WTC11 (cell line): Measurements from ENCODE around the gene PLCD1.

Source experiments
- ATF3 ChIP-seq: sonication (generic); formaldehyde crosslinking; conservative IDR thresholded peaks from 2 replicates; pipeline ENCODE4 v1.8.1; 2022; ENCODE audit warnings: mild to moderate bottlenecking, missing genetic modification reagents
- CREM ChIP-seq: sonication (generic); formaldehyde crosslinking; IDR thresholded peaks from 2 replicates; pipeline ENCODE4 v1.8.1; 2022; ENCODE audit warnings: mild to moderate bottlenecking, missing genetic modification reagents, moderate library complexity
- CTCF ChIP-seq: fragments of 200-600 bp; IDR thresholded peaks from 2 replicates; pipeline ENCODE4 v1.8.0; 2022; ENCODE audit warnings: antibody characterized with exemption
- ETV6 ChIP-seq: sonication (generic); formaldehyde crosslinking; IDR thresholded peaks from 2 replicates; pipeline ENCODE4 v1.8.1; 2022; ENCODE audit warnings: mild to moderate bottlenecking, missing genetic modification reagents
- HMGXB4 ChIP-seq: sonication (generic); formaldehyde crosslinking; IDR thresholded peaks from 2 replicates; pipeline ENCODE4 v1.8.1; 2023; ENCODE audit warnings: mild to moderate bottlenecking, moderate library complexity, missing genetic modification reagents
- NFYB ChIP-seq: sonication (generic); formaldehyde crosslinking; conservative IDR thresholded peaks from 2 replicates; pipeline ENCODE4 v1.8.0; 2022; ENCODE audit warnings: low read depth, missing genetic modification reagents
- TCF7 ChIP-seq: sonication (generic); formaldehyde crosslinking; IDR thresholded peaks from 2 replicates; pipeline ENCODE4 v1.8.0; 2022; ENCODE audit warnings: mild to moderate bottlenecking, low read depth, missing genetic modification reagents, moderate library complexity
- TEAD4 ChIP-seq: sonication (generic); formaldehyde crosslinking; IDR thresholded peaks from 2 replicates; pipeline ENCODE4 v1.8.0; 2022; ENCODE audit warnings: mild to moderate bottlenecking, missing genetic modification reagents
- USF1 ChIP-seq: sonication (generic); formaldehyde crosslinking; IDR thresholded peaks from 2 replicates; pipeline ENCODE4 v1.8.0; 2022; ENCODE audit warnings: mild to moderate bottlenecking, missing genetic modification reagents
- ZNF121 ChIP-seq: sonication (generic); formaldehyde crosslinking; IDR thresholded peaks from 2 replicates; pipeline ENCODE4 v1.8.0; 2023; ENCODE audit warnings: missing genetic modification reagents
- ZNF232 ChIP-seq: sonication (generic); formaldehyde crosslinking; IDR thresholded peaks from 2 replicates; pipeline ENCODE4 v1.8.0; 2022; ENCODE audit warnings: mild to moderate bottlenecking, missing genetic modification reagents
- ZNF263 ChIP-seq: sonication (generic); formaldehyde crosslinking; IDR thresholded peaks from 2 replicates; pipeline ENCODE4 v1.8.1; 2022; ENCODE audit warnings: low read depth, mild to moderate bottlenecking, moderate library complexity, missing genetic modification reagents
- ZNF416 ChIP-seq: fragments of 250-450 bp; sonication (Bioruptor Pico); IDR thresholded peaks from 2 replicates; pipeline ENCODE4 v1.9.0; 2021; ENCODE audit warnings: mild to moderate bottlenecking, inconsistent platforms

GRCh38 chr3:38070013-38070412 is 40.6 kb upstream of the PLCD1 start:
- TF ChIP-seq CTCF, result no peak
- no peak for TF ChIP-seq ZNF416 (CRISPR knock-in tag)
- TF ChIP-seq HMGXB4 (CRISPR knock-in tag), result no peak
- no peak for TF ChIP-seq ETV6 (CRISPR knock-in tag)
- no peak for TF ChIP-seq ZNF121
- no peak for TF ChIP-seq CREM (CRISPR knock-in tag)
- TF ChIP-seq USF1 (CRISPR knock-in tag), result no peak
- TF ChIP-seq TEAD4 (CRISPR knock-in tag), result no peak
- TF ChIP-seq ATF3, result no peak
- TF ChIP-seq NFYB, result no peak
- TF ChIP-seq TCF7 (CRISPR knock-in tag), result no peak
- TF ChIP-seq ZNF263 (CRISPR knock-in tag), result no peak
- no peak for TF ChIP-seq ZNF232 (CRISPR knock-in tag)
